ENCODE measurements around the gene MEG3.

The MEG3 gene

DNA sequence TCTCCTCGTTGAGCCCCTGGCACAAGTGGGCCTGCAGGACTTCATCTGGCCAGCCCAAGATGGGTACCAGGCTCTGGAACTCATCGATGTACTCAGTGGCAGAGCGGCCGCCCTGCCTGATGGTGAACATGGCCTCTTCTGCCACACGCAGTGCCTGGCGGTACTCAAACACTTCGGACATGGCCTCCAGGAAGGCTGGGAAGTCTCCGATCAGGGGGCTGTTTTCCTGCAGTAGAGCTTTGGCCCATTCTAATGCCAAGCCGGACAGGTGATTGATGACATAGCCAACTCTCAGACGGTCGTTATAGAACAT is 57.8 kb downstream of the MEG3 start:
- H3K4me1 ChIP-seq = peaks cover 0 to 11% (median 11%) of the 10 kb centered on the region in 10 experiments; a peak in 16 of 20 replicates
- no peaks in the 10 kb centered on the region for H4K20me1 ChIP-seq
- H3K9me3 ChIP-seq (replicated peaks in 1 of 11) = peaks cover 27 to 41% (median 31%) of the 10 kb centered on the region in 11 experiments
- H3K4me2 ChIP-seq = no peak overlapping the region
- no peak overlapping the region for H3K27ac ChIP-seq
- H3K9ac ChIP-seq = no peak overlapping the region
- no peak for TF ChIP-seq Cebpa-rat (IDR thresholded peaks at IDR 0.05)
- H3K36me3 ChIP-seq = no peaks in the 10 kb centered on the region
- H3K4me3 ChIP-seq = no peak overlapping the region
- no peaks in the 10 kb centered on the region for H3K27me3 ChIP-seq

DNA sequence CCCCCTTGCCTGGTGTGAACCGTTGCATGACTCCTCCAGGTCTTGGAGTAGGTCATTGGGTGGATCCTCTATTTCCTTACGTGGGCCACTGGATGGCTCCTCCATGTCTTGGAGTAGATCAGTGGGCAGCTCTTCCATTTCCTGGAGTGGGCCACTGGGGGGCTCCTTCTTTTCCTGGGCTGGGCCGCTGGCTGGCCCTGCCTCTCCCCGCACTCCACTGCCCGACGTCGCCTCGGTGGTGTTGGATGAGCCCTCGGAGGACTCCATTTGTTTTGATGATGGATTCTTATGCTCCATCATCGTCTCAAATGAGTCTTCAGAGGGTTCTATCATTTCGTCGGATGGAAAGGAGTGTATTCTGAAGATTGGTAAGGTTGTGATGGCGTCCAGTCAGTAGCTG is 58.5 kb downstream of the MEG3 start:
- no peak overlapping the region for H3K4me3 ChIP-seq
- no peak overlapping the region for H3K4me2 ChIP-seq
- no peak for TF ChIP-seq Cebpa-rat (IDR thresholded peaks at IDR 0.05)
- peaks cover 27 to 41% (median 31%) of the 10 kb centered on the region in 11 experiments for H3K9me3 ChIP-seq (replicated peaks in 1 of 11)
- no peaks in the 10 kb centered on the region for H3K36me3 ChIP-seq
- H3K27ac ChIP-seq = no peak overlapping the region
- H3K27me3 ChIP-seq = no peaks in the 10 kb centered on the region
- peaks cover 0 to 4% (median 4%) of the 10 kb centered on the region in 10 experiments; a peak in 15 of 20 replicates for H3K4me1 ChIP-seq
- no peak overlapping the region for H3K9ac ChIP-seq
- H4K20me1 ChIP-seq = no peaks in the 10 kb centered on the region

DNA sequence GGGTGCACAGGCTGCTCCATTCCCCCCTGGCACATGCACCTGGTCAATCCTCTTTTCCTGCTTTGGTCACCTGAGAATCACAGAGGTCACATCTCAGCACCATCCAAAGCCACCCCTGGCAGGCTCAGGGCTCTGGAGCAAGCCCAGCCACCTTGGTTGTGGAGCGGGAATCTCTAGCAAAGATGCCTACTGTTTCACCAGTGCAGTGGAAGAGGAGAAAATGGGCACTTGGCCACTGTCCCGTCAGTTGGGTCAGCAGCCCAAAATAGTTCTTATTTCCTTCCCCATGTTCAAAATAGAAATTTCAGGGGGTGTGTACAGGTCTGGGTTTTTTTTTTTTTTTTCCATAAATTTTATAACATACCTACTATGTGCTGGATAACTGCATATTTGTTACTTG is 59.3 kb downstream of the MEG3 start:
- H3K4me1 ChIP-seq = no peaks in the 10 kb centered on the region
- H3K9ac ChIP-seq = no peak overlapping the region
- no peaks in the 10 kb centered on the region for H4K20me1 ChIP-seq
- H3K4me3 ChIP-seq = no peak overlapping the region
- H3K27me3 ChIP-seq = no peaks in the 10 kb centered on the region
- H3K9me3 ChIP-seq (replicated peaks in 1 of 11) = peaks cover 27 to 41% (median 31%) of the 10 kb centered on the region in 11 experiments
- H3K36me3 ChIP-seq = no peaks in the 10 kb centered on the region
- no peak overlapping the region for H3K4me2 ChIP-seq
- no peak for TF ChIP-seq Cebpa-rat (IDR thresholded peaks at IDR 0.05)
- H3K27ac ChIP-seq = no peak overlapping the region

DNA sequence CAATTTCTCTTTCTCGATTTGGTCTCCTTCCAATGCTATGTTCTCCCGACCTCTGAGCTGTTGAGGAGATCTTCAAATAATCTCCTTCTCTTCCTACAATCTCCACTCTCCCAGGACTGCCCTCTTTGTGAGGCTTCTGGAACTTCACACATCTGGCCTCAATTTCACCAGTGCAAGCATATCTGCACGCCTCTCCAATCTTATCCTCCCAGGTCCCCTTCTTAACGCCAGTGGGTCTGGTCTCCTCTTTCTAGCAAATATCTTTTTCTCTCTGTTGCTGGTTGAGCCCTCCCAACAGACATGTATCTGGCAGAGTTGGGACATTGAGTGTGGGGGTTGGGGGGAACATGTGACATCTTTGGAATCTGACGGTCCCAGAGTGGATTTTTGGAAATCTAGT is 59.7 kb downstream of the MEG3 start:
- H3K27ac ChIP-seq = no peak overlapping the region
- H3K4me3 ChIP-seq = no peak overlapping the region
- no peaks in the 10 kb centered on the region for H3K4me1 ChIP-seq
- no peak for TF ChIP-seq Cebpa-rat (IDR thresholded peaks at IDR 0.05)
- no peak overlapping the region for H3K9ac ChIP-seq
- H4K20me1 ChIP-seq = no peaks in the 10 kb centered on the region
- no peak overlapping the region for H3K4me2 ChIP-seq
- H3K27me3 ChIP-seq = no peaks in the 10 kb centered on the region
- H3K9me3 ChIP-seq (replicated peaks in 1 of 11) = peaks cover 27 to 36% (median 31%) of the 10 kb centered on the region in 11 experiments
- no peaks in the 10 kb centered on the region for H3K36me3 ChIP-seq

DNA sequence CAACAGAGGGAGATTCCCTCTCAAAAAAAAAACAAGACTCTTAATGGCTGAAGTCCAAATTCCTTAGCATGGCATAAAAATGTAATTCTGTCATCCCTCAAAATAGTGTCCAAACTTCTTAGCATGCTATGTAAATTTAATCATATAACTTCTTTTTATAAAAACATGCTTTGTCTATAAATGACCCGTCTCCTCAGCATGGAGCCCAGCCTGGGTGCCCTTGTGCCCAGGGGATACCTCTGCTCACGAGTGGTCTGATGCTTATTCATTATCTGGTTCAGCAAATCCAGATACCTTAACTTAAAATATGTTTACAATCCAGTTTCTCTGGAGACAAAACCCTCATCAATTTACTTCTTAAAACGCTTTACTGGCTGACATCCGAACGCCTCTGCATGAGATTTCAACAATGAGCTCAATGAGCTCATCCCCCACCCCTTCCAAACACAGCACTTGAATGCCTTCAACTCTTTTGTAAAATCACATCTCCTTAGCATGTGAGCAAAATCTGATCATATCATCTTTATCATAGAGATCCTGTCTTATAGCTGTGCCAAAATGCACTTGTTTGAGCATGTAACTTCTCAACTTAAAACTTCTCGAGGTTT is 61.9 kb downstream of the MEG3 start:
- no peak overlapping the region for H3K9ac ChIP-seq
- H3K36me3 ChIP-seq = no peaks in the 10 kb centered on the region
- no peak overlapping the region for H3K4me2 ChIP-seq
- H4K20me1 ChIP-seq = no peaks in the 10 kb centered on the region; a peak in 1 of 22 replicates
- TF ChIP-seq Cebpa-rat (IDR thresholded peaks at IDR 0.05) = no peak
- no peaks in the 10 kb centered on the region for H3K27me3 ChIP-seq
- H3K4me1 ChIP-seq = peaks cover 0 to under 1% (median 0%) of the 10 kb centered on the region in 10 experiments; a peak in 1 of 20 replicates
- H3K4me3 ChIP-seq = no peak overlapping the region
- peaks cover 7 to 16% (median 11%) of the 10 kb centered on the region in 11 experiments; a peak in 20 of 22 replicates for H3K9me3 ChIP-seq (replicated peaks in 1 of 11)
- H3K27ac ChIP-seq = no peak overlapping the region

DNA sequence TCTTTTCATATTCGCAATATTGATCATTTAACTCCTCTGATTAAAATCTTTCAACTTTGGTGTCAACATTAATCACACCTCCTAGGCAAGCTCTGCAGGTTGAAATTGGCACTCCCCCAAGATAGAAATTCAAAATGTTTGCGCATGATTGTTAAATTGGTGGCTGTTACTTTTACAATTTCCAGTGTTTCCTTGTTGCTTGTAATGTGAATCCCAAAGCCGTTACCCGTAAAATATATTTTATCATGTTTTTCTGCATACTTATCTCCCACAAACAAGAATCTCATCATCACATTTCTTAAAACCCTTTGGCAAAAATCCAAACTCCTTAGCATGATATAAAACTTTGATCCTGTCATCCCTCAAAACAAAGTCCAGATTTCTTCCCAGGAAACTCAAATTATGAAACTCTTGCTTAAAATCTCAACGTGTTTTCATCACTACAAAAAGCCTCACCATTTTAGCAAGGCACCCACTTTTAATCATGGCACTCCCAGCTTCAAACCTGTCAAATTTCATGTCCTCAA is 62.9 kb downstream of the MEG3 start:
- no peaks in the 10 kb centered on the region for H3K27me3 ChIP-seq
- no peak overlapping the region for H3K9ac ChIP-seq
- no peak overlapping the region for H3K4me2 ChIP-seq

DNA sequence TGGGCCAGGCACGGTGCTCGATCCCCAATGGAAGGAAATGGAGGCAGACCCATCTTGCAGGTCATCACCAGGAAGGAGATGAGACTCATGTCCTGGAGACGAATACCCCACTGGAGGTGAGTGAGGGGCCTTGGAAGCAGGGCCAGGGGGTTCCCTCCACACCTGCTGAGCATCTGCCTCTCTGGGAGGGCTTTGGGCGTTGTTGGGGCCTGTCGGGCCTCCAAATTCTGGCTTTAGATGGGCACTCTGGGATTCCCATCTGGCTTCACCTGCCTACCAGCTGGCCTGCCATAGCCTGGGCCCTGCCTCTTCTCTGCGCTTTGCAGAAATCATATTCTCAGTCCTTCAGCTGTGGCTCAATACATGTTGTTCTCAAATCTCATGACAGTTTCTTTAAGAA is 63.7 kb downstream of the MEG3 start:
- no peak overlapping the region for H3K4me3 ChIP-seq
- no peaks in the 10 kb centered on the region for H3K9me3 ChIP-seq (replicated peaks in 1 of 11)
- H3K4me1 ChIP-seq = peaks cover 0 to 10% (median 0%) of the 10 kb centered on the region in 10 experiments; a peak in 1 of 20 replicates
- no peak overlapping the region for H3K9ac ChIP-seq
- no peak overlapping the region for H3K4me2 ChIP-seq
- no peaks in the 10 kb centered on the region for H3K36me3 ChIP-seq
- H3K27me3 ChIP-seq = no peaks in the 10 kb centered on the region
- TF ChIP-seq Cebpa-rat (IDR thresholded peaks at IDR 0.05) = no peak
- H3K27ac ChIP-seq = no peak overlapping the region
- H4K20me1 ChIP-seq = no peaks in the 10 kb centered on the region; a peak in 1 of 22 replicates

More for the DNA sequence above, 62.9 kb downstream of the MEG3 start:
- Histone ChIP-seq H3K9me3 (replicated peaks in 1 of 11) (peaks cover 0 to 6% (median under 1%) of the 10 kb centered on the region in 11 experiments; a peak in 6 of 22 replicates), H3K4me3 (no peak overlapping the region), H3K27ac (no peak overlapping the region), H3K4me1 (peaks cover 0 to 10% (median 0%) of the 10 kb centered on the region in 10 experiments; a peak in 1 of 20 replicates), H3K36me3 (no peaks in the 10 kb centered on the region), H4K20me1 (no peaks in the 10 kb centered on the region; a peak in 1 of 22 replicates)
- no peak for TF ChIP-seq Cebpa-rat (IDR thresholded peaks at IDR 0.05)

DNA sequence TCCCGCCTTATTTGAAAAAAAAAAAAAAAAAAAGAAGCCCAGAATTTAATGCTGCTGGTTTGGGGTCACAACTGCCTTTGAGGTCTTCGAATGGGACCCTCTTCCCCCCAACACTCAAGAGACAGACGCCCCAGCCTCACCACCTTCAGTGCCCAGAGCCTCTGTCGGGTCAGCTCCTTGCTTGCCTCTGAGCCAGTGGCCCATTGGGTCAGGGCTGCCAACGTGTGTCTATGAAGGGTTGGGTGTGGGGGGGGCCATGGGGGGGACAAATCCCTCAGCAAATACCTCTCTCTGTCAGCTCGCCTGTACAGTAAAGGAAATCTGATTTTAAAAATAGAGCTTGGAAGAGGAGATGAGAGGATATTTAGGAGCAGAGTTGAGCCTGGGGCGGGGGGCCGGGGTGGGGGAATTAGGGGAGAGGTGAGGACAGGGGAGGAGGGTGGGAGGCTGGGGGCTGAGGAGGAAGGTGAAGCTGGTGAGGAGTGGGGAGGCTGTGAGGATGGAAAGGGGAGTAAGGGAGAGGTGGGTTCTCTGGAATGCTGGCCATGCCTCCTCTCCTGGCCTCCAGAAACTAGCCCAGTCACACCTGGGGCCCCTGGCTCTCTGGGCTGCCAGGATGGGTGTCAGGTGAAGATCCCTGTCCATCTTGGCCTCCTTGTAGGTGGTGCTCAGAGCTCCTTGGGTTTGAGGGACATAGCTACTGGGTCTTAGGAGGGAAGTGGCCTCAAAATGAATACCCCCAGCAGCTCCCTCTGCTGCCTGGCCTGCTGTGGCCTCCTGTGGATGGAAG is 64.3 kb downstream of the MEG3 start:
- Histone ChIP-seq H3K36me3 (no peaks in the 10 kb centered on the region), H3K4me2 (no peak overlapping the region), H3K27me3 (no peaks in the 10 kb centered on the region), H3K9me3 (replicated peaks in 1 of 11) (no peaks in the 10 kb centered on the region), H4K20me1 (no peaks in the 10 kb centered on the region; a peak in 1 of 22 replicates), H3K4me3 (no peak overlapping the region), H3K4me1 (peaks cover 0 to 10% (median 0%) of the 10 kb centered on the region in 10 experiments; a peak in 1 of 20 replicates), H3K9ac (no peak overlapping the region), H3K27ac (no peak overlapping the region)
- TF ChIP-seq Cebpa-rat (IDR thresholded peaks at IDR 0.05) = no peak

DNA sequence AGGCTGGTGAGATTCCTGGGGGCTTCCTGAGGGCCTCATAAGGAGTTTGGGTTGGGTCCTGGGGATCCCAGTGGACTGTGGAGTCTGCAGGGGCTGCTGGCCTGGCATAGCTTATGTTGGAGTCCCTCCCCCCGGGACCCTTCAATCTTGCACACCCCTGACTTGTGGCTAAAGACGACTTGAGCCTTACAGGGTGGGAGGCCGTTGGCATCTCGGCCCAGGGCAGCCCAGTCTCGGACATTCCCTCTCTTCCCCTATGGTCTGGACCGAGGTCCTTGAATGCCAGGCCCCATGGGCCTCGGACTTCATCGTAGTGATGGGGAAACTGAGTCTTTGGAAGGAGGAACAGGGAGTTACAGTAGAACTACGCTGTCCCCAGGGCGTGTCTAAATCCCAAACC is 65.1 kb downstream of the MEG3 start:
- Histone ChIP-seq H4K20me1 (no peaks in the 10 kb centered on the region; a peak in 1 of 22 replicates), H3K9ac (no peak overlapping the region), H3K4me1 (peaks cover 0 to 10% (median 0%) of the 10 kb centered on the region in 10 experiments; a peak in 1 of 20 replicates), H3K9me3 (replicated peaks in 1 of 11) (no peaks in the 10 kb centered on the region), H3K27ac (no peak overlapping the region), H3K4me2 (no peak overlapping the region), H3K27me3 (peaks cover 0 to 2% (median 0%) of the 10 kb centered on the region in 11 experiments; a peak in 2 of 22 replicates), H3K4me3 (no peak overlapping the region), H3K36me3 (no peaks in the 10 kb centered on the region)
- no peak for TF ChIP-seq Cebpa-rat (IDR thresholded peaks at IDR 0.05)

Measured in BLaER1 treated with 17β-estradiol and CSF1 and Interleukin-3, amounts not matched to agents 10 nM and 100 nM (cell line).